ENCODE data around the gene SYCP3.

SYCP3 gene

DNA sequence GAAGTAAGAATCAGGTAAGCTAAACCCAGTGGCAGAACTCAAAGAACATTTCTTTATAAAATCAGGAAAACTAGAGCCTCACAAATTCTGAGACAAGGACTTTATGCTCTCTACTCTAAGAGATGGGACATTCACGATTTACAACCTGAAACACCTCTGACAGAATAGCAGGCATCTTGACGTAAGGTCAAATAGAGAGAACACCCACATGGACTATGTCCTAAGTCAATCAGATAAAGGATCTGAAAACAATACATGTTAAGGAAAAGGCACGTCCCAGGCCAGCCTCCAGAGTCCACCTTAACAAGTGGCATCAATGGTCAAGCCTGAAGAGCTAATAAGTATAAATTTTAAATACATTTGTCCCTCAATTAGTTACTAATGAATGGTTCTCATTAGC lies 39.9 kb upstream of the SYCP3 start:
- ATAC-seq: no peak
- TF ChIP-seq POU6F1 (CRISPR knock-in tag; IDR thresholded peaks at IDR 0.05; ENCODE audit: borderline replicate concordance, low read depth) (no peak), TCF4 (CRISPR knock-in tag; IDR thresholded peaks at IDR 0.05; ENCODE audit: borderline replicate concordance) (no peak), ZFP3 (CRISPR knock-in tag; IDR thresholded peaks at IDR 0.05) (no peak), RARB (CRISPR knock-in tag; IDR thresholded peaks at IDR 0.05) (no peak), BACH2 (CRISPR knock-in tag; IDR thresholded peaks at IDR 0.05; ENCODE audit: borderline replicate concordance) (no peak), OSR1 (CRISPR knock-in tag; IDR thresholded peaks at IDR 0.05) (no peak), TOX (CRISPR knock-in tag; IDR thresholded peaks at IDR 0.05; ENCODE audit: borderline replicate concordance) (no peak), PPARA (CRISPR knock-in tag; IDR thresholded peaks at IDR 0.05; ENCODE audit: borderline replicate concordance) (no peak), GLIS3 (CRISPR knock-in tag; IDR thresholded peaks at IDR 0.05) (no peak), ZNF8 (CRISPR knock-in tag; IDR thresholded peaks at IDR 0.05) (no peak), ZC3H10 (CRISPR knock-in tag; IDR thresholded peaks at IDR 0.05) (no peak), SNAI2 (CRISPR knock-in tag; IDR thresholded peaks at IDR 0.05) (no peak), ZNF565 (CRISPR knock-in tag; conservative IDR thresholded peaks at IDR 0.05; ENCODE audit: low read depth) (no peak), ZNF70 (CRISPR knock-in tag; IDR thresholded peaks at IDR 0.05) (no peak), CSDC2 (CRISPR knock-in tag; IDR thresholded peaks at IDR 0.05) (no peak), TSHZ2 (CRISPR knock-in tag; IDR thresholded peaks at IDR 0.05) (no peak), ARNTL (CRISPR knock-in tag; IDR thresholded peaks at IDR 0.05; ENCODE audit: borderline replicate concordance, low read depth) (no peak)
- TF ChIP-seq, protein P1, sequence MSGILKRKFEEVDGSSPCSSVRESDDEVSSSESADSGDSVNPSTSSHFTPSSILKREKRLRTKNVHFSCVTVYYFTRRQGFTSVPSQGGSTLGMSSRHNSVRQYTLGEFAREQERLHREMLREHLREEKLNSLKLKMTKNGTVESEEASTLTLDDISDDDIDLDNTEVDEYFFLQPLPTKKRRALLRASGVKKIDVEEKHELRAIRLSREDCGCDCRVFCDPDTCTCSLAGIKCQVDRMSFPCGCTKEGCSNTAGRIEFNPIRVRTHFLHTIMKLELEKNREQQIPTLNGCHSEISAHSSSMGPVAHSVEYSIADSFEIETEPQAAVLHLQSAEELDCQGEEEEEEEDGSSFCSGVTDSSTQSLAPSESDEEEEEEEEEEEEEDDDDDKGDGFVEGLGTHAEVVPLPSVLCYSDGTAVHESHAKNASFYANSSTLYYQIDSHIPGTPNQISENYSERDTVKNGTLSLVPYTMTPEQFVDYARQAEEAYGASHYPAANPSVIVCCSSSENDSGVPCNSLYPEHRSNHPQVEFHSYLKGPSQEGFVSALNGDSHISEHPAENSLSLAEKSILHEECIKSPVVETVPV (CRISPR knock-in tag; IDR thresholded peaks at IDR 0.05): no peak
- TF ChIP-seq, protein P2, sequence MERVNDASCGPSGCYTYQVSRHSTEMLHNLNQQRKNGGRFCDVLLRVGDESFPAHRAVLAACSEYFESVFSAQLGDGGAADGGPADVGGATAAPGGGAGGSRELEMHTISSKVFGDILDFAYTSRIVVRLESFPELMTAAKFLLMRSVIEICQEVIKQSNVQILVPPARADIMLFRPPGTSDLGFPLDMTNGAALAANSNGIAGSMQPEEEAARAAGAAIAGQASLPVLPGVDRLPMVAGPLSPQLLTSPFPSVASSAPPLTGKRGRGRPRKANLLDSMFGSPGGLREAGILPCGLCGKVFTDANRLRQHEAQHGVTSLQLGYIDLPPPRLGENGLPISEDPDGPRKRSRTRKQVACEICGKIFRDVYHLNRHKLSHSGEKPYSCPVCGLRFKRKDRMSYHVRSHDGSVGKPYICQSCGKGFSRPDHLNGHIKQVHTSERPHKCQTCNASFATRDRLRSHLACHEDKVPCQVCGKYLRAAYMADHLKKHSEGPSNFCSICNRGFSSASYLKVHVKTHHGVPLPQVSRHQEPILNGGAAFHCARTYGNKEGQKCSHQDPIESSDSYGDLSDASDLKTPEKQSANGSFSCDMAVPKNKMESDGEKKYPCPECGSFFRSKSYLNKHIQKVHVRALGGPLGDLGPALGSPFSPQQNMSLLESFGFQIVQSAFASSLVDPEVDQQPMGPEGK (CRISPR knock-in tag; IDR thresholded peaks at IDR 0.05; ENCODE audit: borderline replicate concordance): no peak
- TF ChIP-seq, protein P3, sequence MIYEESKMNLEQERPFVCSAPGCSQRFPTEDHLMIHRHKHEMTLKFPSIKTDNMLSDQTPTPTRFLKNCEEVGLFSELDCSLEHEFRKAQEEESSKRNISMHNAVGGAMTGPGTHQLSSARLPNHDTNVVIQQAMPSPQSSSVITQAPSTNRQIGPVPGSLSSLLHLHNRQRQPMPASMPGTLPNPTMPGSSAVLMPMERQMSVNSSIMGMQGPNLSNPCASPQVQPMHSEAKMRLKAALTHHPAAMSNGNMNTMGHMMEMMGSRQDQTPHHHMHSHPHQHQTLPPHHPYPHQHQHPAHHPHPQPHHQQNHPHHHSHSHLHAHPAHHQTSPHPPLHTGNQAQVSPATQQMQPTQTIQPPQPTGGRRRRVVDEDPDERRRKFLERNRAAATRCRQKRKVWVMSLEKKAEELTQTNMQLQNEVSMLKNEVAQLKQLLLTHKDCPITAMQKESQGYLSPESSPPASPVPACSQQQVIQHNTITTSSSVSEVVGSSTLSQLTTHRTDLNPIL (CRISPR knock-in tag; IDR thresholded peaks at IDR 0.05; ENCODE audit: low read depth): no peak

GRCh38 chr12:101777978-101778377 lies 38.7 kb upstream of the SYCP3 start:
- no peak for ATAC-seq

More at GRCh38 chr12:101777978-101778377, 38.7 kb upstream of the SYCP3 start:
- TF ChIP-seq BACH2 (CRISPR knock-in tag; IDR thresholded peaks at IDR 0.05; ENCODE audit: borderline replicate concordance) (no peak), ZNF70 (CRISPR knock-in tag; IDR thresholded peaks at IDR 0.05) (no peak), CSDC2 (CRISPR knock-in tag; IDR thresholded peaks at IDR 0.05) (no peak), ZNF565 (CRISPR knock-in tag; conservative IDR thresholded peaks at IDR 0.05; ENCODE audit: low read depth) (no peak)
- TF ChIP-seq, protein P2 (CRISPR knock-in tag; IDR thresholded peaks at IDR 0.05; ENCODE audit: borderline replicate concordance): no peak
- TF ChIP-seq, protein P3 (CRISPR knock-in tag; IDR thresholded peaks at IDR 0.05; ENCODE audit: low read depth): no peak
